Activated T-cell treated with anti-CD3 and anti-CD28 coated beads, Interleukin-2, amount 50 U/mL, for 1 hour (primary cell): Measurements from ENCODE around the gene KRTAP29-1.

Source experiments
- DNase-seq: peaks from one replicate; pipeline ENCODE4 v3.0.0-alpha.2; 2020

KRTAP29-1 gene

DNA sequence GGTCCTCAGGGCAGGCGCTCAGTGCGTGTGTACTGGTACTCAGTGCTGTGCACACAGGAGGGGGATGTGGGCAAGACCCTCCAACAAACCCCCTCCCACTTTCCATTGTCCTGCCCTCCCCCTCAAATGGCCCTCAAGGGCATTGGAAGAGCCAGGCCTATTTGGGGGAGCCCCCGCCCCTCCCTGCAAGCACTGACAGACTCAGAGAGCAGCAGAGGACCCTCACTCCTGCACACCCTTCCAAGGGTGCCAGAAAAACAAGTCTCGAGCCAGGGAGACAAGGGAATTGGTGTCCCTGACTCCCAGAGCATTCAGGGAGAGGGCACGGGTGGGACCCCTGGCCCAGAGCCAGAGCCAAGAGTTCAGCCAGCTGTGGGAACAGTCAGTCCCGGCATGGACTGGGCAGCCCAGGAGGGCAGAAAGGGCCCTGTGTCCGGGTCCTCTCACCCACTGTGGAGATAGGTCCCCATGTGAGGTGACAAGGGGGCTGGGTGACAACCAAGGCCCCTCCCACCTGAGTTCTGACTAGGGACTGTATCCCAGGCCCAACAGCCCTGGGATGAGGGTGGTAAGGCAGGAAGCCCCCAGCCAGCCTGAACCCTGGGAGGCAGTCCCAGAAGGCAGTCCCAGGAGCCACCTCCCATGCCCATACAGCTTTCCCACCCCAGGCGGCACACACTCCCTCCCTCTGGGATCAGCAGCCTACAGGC lies 24.9 kb upstream of the KRTAP29-1 start:
- DNase-seq = no peak

DNA sequence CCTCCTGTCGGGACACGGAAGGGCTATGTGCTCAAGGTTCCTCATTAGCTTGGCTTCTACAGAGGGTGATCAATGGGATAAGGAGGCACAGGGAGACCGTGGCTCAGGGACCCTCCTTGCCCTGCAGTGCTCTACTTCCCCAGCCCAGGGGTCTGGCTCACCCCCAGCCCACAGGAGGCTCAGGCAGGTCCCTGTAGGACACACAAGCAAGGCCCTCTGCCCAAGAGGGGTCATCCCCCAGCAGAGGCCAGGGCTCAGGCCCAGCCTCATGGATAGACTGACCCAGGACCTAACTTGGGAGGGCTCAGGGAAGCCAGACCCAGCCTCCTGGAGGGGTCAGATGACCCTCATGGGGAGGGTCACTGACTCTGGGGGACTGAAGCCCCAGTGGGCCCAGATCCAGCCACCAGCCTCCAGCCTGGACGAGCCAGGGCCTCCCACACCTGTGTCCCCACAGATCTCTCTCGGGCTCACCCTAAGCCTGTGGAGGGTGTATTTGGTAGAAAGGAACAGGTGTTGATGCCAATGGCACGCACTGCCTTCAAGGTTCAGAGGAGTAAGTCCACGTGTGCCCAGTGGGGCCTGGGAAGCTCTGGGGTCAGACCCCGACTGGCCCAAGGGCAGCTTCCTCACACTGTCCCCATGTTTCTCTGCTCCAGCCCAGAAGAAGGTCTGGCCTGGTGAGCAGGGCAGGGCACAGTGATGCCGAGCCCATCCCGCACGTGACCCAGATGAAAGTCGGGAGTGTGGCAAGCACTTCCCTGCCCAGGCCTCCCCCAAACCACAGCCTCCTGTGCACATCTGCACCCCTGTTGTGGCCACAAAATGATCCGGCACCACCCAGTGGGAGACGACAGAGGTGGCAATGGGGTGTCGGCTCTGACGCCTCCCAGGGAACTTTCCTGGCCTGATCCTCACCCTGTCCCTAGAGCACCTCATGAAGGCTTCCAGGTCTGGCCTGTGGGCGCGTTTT lies 23.8 kb upstream of the KRTAP29-1 start:
- no peak for DNase-seq

GRCh38 chr17:41325611-41326010 lies 23.0 kb upstream of the KRTAP29-1 start:
- no peak for DNase-seq

DNA sequence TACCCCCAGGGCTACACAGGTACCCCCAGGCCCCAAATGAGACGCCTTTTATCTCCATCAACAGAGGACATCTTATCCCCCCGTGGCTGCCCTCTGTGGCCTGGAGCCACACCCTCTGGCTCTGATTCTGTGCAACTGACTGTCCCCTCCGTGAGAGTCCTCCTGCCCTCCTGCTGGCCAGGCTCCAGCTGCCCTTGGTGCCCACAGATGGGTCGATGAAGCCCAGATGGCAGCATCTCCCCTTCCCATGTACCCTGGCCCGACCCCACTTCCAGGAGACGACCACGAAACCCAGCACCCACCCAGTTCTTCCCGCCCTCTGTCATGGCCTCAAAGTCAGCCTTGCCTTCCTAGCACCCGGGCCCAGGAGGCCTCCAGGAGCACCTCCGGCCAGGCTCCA lies 22.5 kb upstream of the KRTAP29-1 start:
- DNase-seq = no peak

- no peak for DNase-seq
Measured at GRCh38 chr17:41324180-41325075, 21.8 kb upstream of the KRTAP29-1 start.

DNA sequence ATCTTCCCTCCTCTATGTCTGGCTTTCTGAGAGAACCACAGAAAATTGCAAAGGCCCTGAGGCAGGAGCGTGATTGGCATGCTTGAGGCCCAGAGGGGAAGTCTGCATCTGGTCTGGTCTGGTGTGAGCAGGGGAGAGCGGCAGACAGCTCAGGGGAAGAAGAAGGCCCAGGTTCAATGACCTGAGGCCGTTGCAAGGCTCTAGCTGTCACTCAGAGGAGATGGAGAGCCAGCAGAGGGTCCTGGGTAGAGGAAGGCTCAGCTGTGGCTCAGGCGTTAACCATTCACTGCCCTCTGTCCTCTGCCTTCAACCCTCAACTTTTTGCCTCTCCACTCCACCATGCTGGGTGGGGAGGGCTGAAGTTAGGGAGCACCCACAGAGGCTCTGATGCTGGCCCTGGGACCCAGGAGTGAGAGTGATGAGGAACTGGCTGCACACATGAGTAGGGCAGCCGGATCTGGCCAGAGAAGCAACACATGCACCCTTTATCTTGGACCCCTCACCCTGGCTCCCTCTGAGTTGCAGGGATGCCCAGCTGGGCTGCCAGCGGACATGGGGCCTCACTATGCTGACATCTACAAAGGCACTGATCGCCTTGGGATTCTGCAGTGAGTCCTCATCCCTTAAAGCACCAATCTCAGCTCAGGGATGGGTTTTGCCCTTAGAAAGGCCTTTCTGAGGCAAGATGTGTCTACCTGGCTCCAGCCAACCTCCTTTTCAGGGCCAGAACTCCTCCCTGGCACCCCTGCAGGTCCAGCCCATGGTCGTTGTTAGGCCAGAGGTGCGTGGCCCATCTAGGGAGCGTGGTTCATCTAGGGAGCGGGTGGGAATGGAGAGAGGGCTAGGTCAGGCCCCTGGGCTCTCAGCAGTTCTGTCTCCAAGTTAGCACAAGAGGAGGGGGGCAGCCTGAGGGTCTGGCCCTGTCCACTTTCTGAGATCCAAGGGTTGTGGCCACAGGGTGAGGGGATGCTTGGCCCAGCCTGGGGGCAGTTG lies 20.5 kb upstream of the KRTAP29-1 start:
- no peak for DNase-seq

DNA sequence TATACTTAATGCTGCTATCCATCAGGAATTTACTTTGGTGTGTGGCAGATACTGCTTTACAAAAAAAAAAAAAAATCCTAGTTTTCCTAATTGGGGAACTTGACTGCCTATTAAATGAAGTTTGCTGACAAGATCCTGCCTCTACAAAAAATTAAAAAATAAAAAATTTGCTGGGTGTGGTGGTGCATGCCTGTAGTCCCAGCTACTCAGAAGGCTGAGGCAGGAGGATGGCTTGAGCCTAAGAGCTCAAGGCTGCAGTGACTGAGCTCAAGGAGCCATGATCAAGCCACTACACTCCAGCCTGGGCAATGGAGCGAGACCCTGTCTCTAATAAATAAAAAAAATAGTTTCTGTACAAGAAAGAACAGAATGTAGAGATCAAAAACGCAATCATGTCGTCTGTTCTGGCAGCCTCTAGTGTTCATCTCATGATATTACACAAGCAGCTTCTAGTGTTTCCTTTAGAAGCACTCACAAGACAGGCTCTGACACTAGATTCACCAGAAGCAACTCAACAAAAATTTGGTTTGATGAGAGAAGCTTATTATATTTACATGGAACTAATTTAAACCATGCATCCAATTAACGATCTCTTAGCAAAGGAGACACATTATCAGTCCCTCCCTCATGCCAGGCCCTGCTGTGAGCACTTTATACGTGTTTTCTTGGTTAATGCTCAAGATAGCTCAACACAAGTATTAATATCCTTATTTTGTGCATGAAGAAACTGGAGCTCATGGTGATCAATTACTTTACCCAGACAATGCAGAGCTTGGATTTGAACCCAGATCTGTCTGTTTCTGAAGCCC lies 19.6 kb upstream of the KRTAP29-1 start:
- DNase-seq = no peak

- no peak for DNase-seq
Measured at GRCh38 chr17:41318231-41318630, 15.6 kb upstream of the KRTAP29-1 start.

DNA sequence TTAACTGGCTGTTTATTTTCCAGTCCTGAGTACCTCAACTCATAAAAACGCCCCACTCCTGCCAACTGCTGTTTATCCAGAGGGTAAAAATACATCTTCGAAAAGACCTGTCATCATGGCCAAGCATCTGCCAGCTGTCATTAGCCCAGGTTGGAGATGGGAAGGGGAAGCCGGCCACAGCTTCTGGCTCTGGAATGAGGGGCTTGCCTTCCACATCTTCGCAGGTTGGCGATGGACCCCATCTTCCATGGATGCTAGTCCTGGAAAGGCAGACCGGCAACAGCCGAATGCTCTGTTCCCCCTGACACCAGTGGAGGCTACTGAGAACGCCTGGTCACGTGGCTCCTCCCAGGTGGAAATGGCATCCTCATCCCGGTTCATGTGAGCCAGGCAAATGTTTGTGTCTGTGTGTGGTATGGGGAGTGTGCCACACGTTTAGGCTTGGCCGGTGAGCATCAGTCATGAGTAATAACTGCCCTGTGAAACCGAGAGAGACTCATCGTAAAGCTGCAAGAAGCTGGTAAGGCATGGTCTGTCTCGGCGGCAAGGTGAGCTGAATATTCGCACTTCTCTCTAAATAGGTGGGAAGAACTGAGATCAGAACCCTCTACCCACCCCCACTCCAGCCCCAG lies 13.3 kb upstream of the KRTAP29-1 start:
- DNase-seq = no peak

- DNase-seq = no peak
Measured at GRCh38 chr17:41315204-41315794, 12.6 kb upstream of the KRTAP29-1 start, which contains the start of gene KRTAP17-1. Gene KRTAP17-1, minus strand, starts transcription at chr17:41315710. Its CDS starts 60 bp downstream, at chr17:41315650.

GRCh38 chr17:41311111-41311510 lies 8.5 kb upstream of the KRTAP29-1 start:
- no peak for DNase-seq

DNA sequence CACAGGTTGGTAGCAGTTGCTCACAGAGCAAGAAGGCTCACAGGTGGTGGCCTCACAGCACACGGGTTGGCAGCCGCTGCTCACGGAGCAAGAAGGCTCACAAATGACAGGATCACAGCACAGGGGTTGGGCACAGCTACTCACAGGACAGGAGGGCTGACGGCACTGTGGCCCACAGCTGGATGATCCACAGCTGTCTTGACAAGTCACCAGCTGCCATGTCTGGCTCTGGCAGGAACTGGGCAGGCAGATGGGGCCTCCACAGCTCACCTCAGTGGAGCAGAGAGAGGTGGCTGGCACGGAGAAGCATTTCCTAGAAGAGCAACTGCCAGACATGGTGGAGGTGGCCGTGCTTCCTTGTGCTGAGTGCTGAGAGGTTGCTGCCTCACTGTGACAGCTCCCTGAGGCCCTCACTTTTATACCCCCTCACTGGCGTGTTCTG lies 6.3 kb upstream of the KRTAP29-1 start, which contains the start of gene KRTAP16-1:
Gene KRTAP16-1 (minus strand): TSS at position 392 of the 442 bp plus-strand sequence. CDS start 56 bp downstream, at position 336.
- peak; percentile 66 for DNase-seq

- DNase-seq = peak; percentile 76
Measured at GRCh38 chr17:41308251-41308917, 5.7 kb upstream of the KRTAP29-1 start.

GRCh38 chr17:41307647-41308046 lies 5.0 kb upstream of the KRTAP29-1 start:
- no peak for DNase-seq

- DNase-seq = no peak
Measured at GRCh38 chr17:41304091-41304490, 1.4 kb upstream of the KRTAP29-1 start.

DNA sequence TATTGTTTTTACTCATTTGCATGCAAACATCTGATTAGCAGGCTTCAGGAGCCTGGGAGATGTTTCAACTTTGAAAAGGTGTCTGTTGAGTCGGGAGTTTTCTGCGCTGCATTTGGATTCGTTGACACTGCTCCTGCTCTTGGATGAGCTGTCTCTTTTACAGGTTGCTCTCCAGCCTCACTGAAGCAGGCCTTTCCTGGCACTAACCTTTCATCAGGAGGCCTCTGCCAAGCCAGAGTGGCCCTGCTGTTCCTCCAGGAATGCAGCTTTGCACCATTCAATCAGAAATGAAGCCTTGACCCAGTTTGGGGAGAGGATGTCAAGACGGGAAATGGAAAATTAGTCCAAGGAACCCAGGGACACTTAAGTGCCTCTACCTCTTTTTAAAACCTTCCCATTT lies 330 bp upstream of the KRTAP29-1 start:
- DNase-seq = no peak

DNA sequence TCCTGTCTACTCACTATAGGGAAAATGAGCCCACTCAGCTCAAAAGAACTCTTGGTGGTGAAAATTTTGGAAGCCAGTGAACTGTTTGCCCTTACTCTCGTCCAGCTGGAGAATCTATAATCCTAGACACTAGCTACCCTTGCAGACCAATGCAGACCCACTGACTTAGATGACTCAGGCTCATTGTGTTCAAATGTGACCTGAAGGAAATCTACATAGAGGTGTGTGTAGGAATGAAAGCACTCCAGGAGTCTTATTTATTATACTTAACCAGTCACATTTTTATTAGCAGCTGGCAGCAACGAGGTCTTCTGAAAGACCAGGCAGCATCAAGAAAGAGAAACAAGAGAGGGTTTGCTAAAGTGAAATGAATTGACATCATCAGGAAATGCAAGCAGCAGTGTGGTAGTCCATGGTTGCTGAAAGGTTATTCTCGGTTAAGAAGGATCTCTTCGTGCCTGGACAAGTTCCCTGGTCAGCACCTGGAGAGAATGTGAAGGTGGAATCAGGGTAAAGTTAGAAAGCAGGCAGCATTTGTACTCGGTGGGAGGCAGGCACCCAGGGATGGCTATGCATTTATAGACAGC lies 1.4 kb downstream of the KRTAP29-1 start:
- DNase-seq = no peak

- DNase-seq = no peak
Measured at GRCh38 chr17:41298458-41299135, 4.1 kb downstream of the KRTAP29-1 start.
